Activated CD4-positive, alpha-beta T cell treated with anti-CD3 and anti-CD28 coated beads for 4 hours (primary cell): ENCODE data around the gene RNF208.

Experiments
- DNase-seq, 2 donors: peaks; one replicate each; pipeline ENCODE4 v3.0.0-alpha.2; 2020

Gene RNF208

DNA sequence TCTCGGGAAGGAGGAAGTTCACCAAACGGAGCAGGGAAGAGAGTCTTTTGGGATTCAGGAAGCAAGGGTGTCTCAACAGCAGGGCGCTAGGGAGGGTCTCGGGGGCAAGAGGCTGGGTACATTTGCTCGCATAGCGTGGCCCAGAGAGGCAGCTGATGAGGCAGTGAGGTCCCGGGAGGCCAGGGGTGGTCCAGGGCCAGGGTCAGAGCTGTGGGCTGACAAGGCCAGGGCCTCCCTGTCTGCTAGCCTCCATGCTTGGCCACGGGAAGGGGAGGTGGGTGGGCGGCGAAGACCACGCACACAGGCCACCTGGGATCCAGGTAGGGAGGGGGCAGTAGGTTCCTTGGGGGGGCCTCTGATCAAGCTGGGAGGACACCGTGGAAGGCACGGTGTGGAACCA lies 10.5 kb downstream of the RNF208 start:
- no peak for DNase-seq

DNA sequence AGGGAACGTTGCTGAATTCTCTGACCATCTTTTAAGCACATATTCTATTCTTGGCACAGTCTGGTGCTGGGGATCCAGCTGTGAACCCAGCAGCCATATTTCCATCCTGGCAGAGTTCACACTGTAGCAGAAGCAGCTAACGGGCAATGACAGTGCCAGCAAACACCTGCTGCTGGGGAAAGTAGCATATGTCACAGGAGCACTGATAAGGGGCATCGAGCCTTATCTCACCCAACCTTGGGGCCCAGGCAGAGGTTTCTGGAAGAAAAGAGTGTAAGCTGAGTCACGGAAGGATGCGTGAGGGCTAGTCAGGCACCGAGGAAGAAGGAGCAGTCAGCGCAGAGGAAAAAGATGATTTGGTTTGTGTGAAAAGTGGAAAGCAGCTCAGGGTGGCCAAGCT lies 15.4 kb downstream of the RNF208 start:
- DNase-seq: no peak

DNA sequence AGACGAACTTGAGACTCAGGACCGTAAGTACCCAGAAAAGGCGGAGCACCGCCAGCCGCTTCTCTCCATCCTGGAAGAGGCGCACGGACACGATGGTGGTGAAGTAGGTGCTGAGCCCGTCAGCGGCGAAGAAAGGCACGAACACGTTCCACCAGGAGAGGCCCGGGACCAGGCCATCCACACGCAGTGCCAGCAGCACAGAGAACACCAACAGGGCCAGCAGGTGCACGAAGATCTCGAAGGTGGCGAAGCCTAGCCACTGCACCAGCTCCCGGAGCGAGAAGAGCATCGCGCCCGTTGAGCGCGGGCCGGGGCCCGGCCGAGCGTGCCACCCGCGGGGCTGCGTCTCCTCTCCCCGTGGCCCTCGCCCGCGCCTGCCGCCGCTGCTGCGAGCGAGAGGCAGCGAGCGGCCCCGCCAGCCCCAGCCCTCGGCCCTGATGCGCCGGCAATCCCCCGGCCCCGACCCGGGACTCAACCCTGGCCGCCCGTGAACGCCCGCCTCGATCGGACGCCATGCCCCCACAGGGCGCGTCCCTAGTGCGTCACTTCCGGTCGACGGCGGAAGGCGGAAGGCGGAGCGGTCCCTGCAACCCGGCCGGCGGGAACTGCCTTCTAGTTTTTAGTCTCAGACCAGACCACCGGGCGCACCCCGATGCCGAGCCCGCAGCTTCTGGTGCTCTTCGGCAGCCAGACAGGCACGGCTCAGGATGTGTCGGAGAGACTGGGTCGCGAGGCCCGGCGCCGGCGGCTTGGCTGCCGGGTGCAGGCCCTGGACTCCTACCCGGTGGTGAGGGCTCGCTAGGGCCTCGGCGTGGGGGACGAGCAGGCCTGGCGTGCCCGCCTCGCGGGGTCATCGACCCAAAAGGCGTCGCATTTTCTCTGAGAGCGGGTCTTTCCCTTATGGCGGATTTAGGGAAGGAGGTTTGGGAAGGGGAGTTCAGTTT lies 16.6 kb downstream of the RNF208 start, which contains the start of the genes NDOR1 and TMEM203:
NDOR1 (plus strand) TSS at position 575 of the 944 bp plus-strand sequence; CDS start at position 653, 78 bp downstream.
TMEM203 (minus strand) TSS at position 523 of the 944 bp plus-strand sequence; CDS start at position 289, 234 bp downstream.
- DNase-seq: peak; percentile 89 to 91

DNA sequence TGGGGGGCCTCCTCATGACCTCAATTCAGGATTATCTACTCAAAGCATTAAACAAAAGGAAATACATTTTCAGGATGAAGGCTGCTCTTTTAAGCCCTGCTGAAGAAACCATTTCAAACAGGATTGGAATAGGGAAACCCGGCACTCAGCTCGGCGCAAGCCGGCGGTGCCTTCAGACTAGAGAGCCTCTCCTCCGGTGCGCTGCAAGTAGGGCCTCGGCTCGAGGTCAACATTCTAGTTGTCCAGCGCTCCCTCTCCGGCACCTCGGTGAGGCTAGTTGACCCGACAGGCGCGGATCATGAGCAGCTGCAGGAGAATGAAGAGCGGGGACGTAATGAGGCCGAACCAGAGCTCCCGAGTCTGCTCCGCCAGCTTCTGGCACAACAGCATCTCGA lies 17.3 kb downstream of the RNF208 start:
- no peak for DNase-seq

DNA sequence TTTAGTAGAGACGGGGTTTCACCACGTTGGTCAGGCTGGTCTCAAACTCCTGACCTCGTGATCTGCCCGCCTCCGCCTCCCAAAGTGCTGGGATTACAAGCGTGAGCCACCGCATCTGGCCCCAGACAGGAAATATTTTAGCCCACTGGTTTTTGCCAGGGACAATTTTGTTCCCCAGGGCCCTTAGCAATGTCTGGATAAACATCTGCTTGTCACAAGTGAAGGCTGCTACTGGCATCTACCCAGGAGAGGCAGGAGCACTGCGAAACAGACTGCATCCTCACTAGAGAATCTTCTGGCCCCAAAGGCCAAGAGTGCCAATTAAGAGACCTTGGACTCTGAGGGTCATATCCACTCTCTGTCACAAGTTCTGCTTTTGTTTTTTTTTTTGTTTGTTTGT lies 19.1 kb downstream of the RNF208 start:
- no peak for DNase-seq

- no peak for DNase-seq
These were observed 20.7 kb downstream of the RNF208 start for GRCh38 chr9:137201205-137201868.

DNA sequence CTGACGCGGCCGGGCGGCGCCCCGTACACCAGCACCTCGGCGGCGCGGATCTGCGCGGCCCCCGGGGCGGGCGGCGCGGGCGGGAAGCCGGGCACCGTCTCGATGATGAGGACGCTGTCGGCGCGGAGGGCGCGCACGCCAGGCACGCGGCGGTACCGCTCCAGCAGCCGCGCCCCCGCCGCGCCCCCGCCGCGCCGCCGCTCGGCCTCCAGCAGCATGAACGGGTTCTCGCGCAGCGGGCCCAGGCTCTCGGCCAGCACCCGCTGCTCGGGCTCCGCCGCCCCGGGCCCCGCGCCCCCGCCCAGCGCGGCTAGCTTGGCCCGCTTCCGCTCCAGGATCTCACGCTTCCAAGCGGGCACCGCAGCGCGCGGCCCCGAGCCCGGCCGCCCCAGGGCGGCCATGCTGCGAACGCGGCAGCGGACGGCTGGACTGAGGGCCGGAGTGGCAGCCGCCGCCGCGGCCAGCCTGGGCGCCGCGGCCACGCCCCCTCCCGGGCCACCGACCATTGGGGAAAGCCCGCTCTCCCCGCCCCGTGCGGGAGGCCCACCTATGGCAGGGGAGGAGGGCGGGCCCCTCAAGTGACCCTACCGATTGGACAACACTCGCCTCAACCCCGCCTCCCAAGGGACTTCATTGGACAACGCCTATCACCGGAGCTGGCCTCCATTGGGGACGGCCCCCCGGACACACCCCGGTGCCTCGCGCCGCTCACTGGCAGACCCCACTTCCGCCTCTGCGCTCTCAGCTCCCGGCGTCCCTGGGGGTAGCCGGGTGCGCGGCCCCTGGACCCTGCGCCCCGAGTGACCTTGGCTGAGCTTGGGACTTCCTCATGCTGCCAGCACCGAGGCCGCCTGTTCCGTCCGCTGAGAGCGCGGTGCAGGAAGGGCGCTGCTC lies 21.5 kb downstream of the RNF208 start, which contains the start of gene TPRN:
TPRN (minus strand) TSS at position 431 of the 894 bp plus-strand sequence; CDS start at position 401, 30 bp downstream.
- peak; percentile 99 for DNase-seq

- no peak for DNase-seq
These were observed 22.5 kb downstream of the RNF208 start for GRCh38 chr9:137199411-137200121.

- DNase-seq: no peak
These were observed 23.1 kb downstream of the RNF208 start for GRCh38 chr9:137198902-137199283.

DNA sequence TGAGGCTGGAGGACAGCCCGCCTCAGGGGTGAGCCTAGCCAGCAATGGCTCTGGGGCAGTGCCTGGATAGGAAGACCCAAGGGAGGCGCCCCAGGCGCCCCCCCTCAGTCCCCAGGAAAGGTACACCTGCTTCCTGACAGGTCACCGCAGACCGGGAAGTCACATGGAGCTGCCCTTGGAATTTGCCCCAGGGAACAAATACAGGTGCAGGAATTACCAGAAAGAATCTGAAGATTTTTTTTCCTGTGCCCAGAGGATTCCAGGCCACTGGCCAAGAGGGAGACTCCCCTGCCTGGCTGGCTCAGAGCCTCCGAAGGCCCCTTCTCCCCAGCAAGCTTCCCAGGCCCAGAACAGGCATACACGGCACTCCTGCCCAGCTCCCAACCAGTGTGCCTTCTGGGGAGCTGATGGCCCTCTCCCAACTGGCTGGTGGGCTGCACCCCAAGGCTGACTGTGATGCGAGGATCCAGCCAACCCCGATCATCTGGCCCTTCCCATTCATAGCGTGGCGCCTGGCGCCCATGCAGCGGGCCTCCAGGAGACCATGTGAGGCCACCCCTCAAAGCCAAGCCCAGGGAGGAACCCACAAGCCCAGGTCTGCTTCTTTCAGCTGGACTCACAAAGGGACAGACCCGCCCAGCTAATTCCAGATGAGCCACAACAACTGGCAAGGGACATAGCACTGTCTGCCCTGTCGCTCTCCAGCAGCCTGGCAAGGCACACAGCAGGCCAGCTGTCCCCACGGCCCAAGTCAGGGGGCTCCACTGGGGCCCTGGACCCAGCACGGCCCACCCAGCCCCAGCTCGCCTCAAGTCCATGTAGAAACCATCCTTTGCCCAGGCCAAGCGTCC lies 23.8 kb downstream of the RNF208 start:
- DNase-seq: no peak

- no peak for DNase-seq
These were observed 26.4 kb downstream of the RNF208 start for GRCh38 chr9:137195525-137196220.

- DNase-seq: no peak
These were observed 27.1 kb downstream of the RNF208 start for GRCh38 chr9:137194909-137195308.

GRCh38 chr9:137194388-137194787 lies 27.7 kb downstream of the RNF208 start:
- no peak for DNase-seq

- DNase-seq: no peak
These were observed 28.3 kb downstream of the RNF208 start for GRCh38 chr9:137193771-137194170.

GRCh38 chr9:137192859-137193258 lies 29.2 kb downstream of the RNF208 start:
- DNase-seq: no peak

DNA sequence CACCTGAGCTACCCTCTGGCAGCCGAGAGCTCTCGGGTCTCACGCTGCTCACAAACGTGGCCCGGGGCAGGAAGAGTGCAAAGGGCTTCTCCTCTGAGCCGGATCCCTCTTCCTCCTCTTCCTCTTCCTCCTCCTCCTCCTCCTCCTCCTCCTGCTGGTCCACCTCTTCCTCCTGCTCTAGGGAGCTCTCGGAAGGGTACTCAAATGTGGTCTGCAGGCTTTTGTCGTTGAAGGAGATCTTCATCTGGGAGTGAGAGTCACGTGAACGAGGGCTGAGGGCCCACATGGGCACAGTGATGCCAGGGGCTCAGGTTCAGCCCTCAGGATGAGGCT lies 29.6 kb downstream of the RNF208 start:
- no peak for DNase-seq

- DNase-seq: no peak
These were observed 30.2 kb downstream of the RNF208 start for GRCh38 chr9:137191691-137192447.

- DNase-seq: no peak
These were observed 30.8 kb downstream of the RNF208 start for GRCh38 chr9:137191245-137191644.

GRCh38 chr9:137190315-137190856 lies 31.7 kb downstream of the RNF208 start:
- DNase-seq: no peak
